Trophoblast cell (in vitro differentiated cells and primary cell): ENCODE results near the gene DNAH14.

ENCODE experiments used
- DNase-seq, 2 donors: peaks; one replicate each; pipeline ENCODE4 v3.0.0-alpha.2; 2016
- H2AFZ ChIP-seq: 2 replicates; pipeline ENCODE4 v1.6.1; 2013; ENCODE audit warnings: low read length, moderate library complexity, mild to moderate bottlenecking; ENCODE audit not compliant: insufficient read depth, poor library complexity
- H2AK5ac ChIP-seq: 2 replicates; pipeline ENCODE4 v1.6.1; 2013; ENCODE audit warnings: mild to moderate bottlenecking, low read length
- H2BK120ac ChIP-seq: 2 replicates; pipeline ENCODE4 v1.6.1; 2013; ENCODE audit warnings: low read length, mild to moderate bottlenecking, moderate library complexity; ENCODE audit not compliant: insufficient read depth, poor library complexity
- H2BK12ac ChIP-seq: 2 replicates; pipeline ENCODE4 v1.6.1; 2013; ENCODE audit warnings: mild to moderate bottlenecking, low read length, moderate library complexity
- H2BK5ac ChIP-seq: 2 replicates; pipeline ENCODE4 v1.6.1; 2013; ENCODE audit warnings: low read length, low read depth, moderate library complexity, mild to moderate bottlenecking; ENCODE audit not compliant: poor library complexity
- H3K14ac ChIP-seq: 2 replicates; pipeline ENCODE4 v1.6.1; 2013; ENCODE audit warnings: mild to moderate bottlenecking, low read length
- H3K18ac ChIP-seq: 2 replicates; pipeline ENCODE4 v1.6.1; 2013; ENCODE audit warnings: mild to moderate bottlenecking, low read length
- H3K23ac ChIP-seq: 2 replicates; pipeline ENCODE4 v1.6.1; 2013; ENCODE audit warnings: low read length
- H3K27ac ChIP-seq: 2 replicates; pipeline ENCODE4 v1.5.1; 2013; ENCODE audit warnings: low read depth, mild to moderate bottlenecking, inconsistent platforms, low read length, moderate library complexity
- H3K27me3 ChIP-seq: 2 replicates; pipeline ENCODE4 v1.6.1; 2013; ENCODE audit warnings: inconsistent platforms, mild to moderate bottlenecking, low read length, moderate library complexity; ENCODE audit not compliant: insufficient read depth
- H3K36me3 ChIP-seq, 2 experiments: 1 replicate in 1 of 2; 2 replicates in 1 of 2; pipeline ENCODE4 v1.6.1; 2013; ENCODE audit warnings: low read length in 2 of 2, mild to moderate bottlenecking in 2 of 2, moderate library complexity in 1 of 2; ENCODE audit not compliant: insufficient read depth in 2 of 2, control insufficient read depth in 1 of 2
- H3K4ac ChIP-seq: 2 replicates; pipeline ENCODE4 v1.6.1; 2013; ENCODE audit warnings: low read depth, mild to moderate bottlenecking, low read length, moderate library complexity
- H3K4me1 ChIP-seq, 2 experiments: 1 replicate in 1 of 2; 2 replicates in 1 of 2; pipeline ENCODE4 v1.6.1; 2013; ENCODE audit warnings: low read length in 2 of 2, mild to moderate bottlenecking in 2 of 2, moderate library complexity in 1 of 2; ENCODE audit not compliant: insufficient read depth in 2 of 2, control insufficient read depth in 1 of 2
- H3K4me2 ChIP-seq: 2 replicates; pipeline ENCODE4 v1.6.1; 2013; ENCODE audit warnings: inconsistent platforms, mild to moderate bottlenecking, low read length, moderate library complexity
- H3K4me3 ChIP-seq: 2 replicates; pipeline ENCODE4 v1.5.1; 2013; ENCODE audit warnings: mild to moderate bottlenecking, low read depth, low read length, inconsistent platforms
- H3K79me1 ChIP-seq: one replicate; pipeline ENCODE4 v1.6.1; 2013; ENCODE audit warnings: low read length
- H3K79me2 ChIP-seq: 2 replicates; pipeline ENCODE4 v1.6.1; 2013; ENCODE audit warnings: low read length, mild to moderate bottlenecking; ENCODE audit not compliant: control insufficient read depth, insufficient read depth, poor library complexity
- H3K9ac ChIP-seq: 2 replicates; pipeline ENCODE4 v1.6.1; 2013; ENCODE audit warnings: mild to moderate bottlenecking, low read length
- H3K9me3 ChIP-seq: 2 replicates; pipeline ENCODE4 v1.6.1; 2013; ENCODE audit warnings: low read depth, mild to moderate bottlenecking, control low read depth, inconsistent platforms, low read length; ENCODE audit not compliant: insufficient read depth
- H4K12ac ChIP-seq: 2 replicates; pipeline ENCODE4 v1.6.1; 2013; ENCODE audit warnings: low read depth, mild to moderate bottlenecking, low read length, moderate library complexity
- H4K8ac ChIP-seq: 2 replicates; pipeline ENCODE4 v1.6.1; 2013; ENCODE audit warnings: low read depth, mild to moderate bottlenecking, low read length, moderate library complexity
- H4K91ac ChIP-seq: one replicate; pipeline ENCODE4 v1.6.1; 2013; ENCODE audit warnings: low read depth, mild to moderate bottlenecking, low read length, moderate library complexity
- WGBS: extraction: QIAGEN DNeasy Blood & Tissue Kit; methylation state at CpG from one replicate; pipeline ENCODE4 v1.1.7; 2013; ENCODE audit warnings: missing lambda C conversion rate; ENCODE audit not compliant: insufficient read length, insufficient coverage; ENCODE audit errors: extremely low coverage; 5-methylcytosine and 5-hydroxymethylcytosine counted together

The DNAH14 gene

GRCh38 chr1:225446595-225446960 lies 517.1 kb downstream of the DNAH14 start:
- Histone ChIP-seq H2AFZ (no peak overlapping the region), H3K4ac (no peak overlapping the region), H2AK5ac (no peak overlapping the region), H3K14ac (peak overlapping the region; percentile 2), H3K79me1 (peaks cover 2% of the 10 kb centered on the region), H2BK12ac (no peak overlapping the region), H3K4me1 (peaks cover 20 to 21% of the 10 kb centered on the region in 2 experiments), H3K18ac (no peak overlapping the region), H3K27ac (no peak overlapping the region), H4K12ac (no peak overlapping the region), H3K27me3 (no peaks in the 10 kb centered on the region), H3K4me3 (no peak overlapping the region), H4K91ac (no peak overlapping the region), H3K4me2 (no peak overlapping the region), H3K9ac (no peak overlapping the region), H3K9me3 (no peaks in the 10 kb centered on the region), H3K36me3 (no peaks in the 10 kb centered on the region), H3K79me2 (no peaks in the 10 kb centered on the region), H3K23ac (no peak overlapping the region), H2BK120ac (no peak overlapping the region), H4K8ac (no peak overlapping the region), H2BK5ac (no peak overlapping the region)
- no peak for DNase-seq
- WGBS: no CpG with 5 or more reads among the region's 7 CpGs

- Histone ChIP-seq H2BK12ac (no peak overlapping the region), H3K4me2 (no peak overlapping the region), H3K27me3 (no peaks in the 10 kb centered on the region), H4K12ac (no peak overlapping the region), H3K23ac (no peak overlapping the region), H3K4ac (no peak overlapping the region), H3K36me3 (no peaks in the 10 kb centered on the region), H3K79me1 (peaks cover 2% of the 10 kb centered on the region), H3K79me2 (no peaks in the 10 kb centered on the region), H2BK5ac (no peak overlapping the region), H3K9ac (no peak overlapping the region), H3K27ac (no peak overlapping the region), H3K4me1 (peaks cover 20 to 25% of the 10 kb centered on the region in 2 experiments), H3K4me3 (no peak overlapping the region), H3K9me3 (no peaks in the 10 kb centered on the region), H3K14ac (no peak overlapping the region), H4K8ac (no peak overlapping the region), H2BK120ac (no peak overlapping the region), H3K18ac (no peak overlapping the region), H2AFZ (no peak overlapping the region), H2AK5ac (no peak overlapping the region), H4K91ac (no peak overlapping the region)
- no CpG with 5 or more reads among the region's 9 CpGs for WGBS
- no peak for DNase-seq
Measured at GRCh38 chr1:225446981-225447615, 517.6 kb downstream of the DNAH14 start.

GRCh38 chr1:225447650-225448089 lies 518.2 kb downstream of the DNAH14 start:
- DNase-seq: no peak
- peaks cover 2% of the 10 kb centered on the region for H3K79me1 ChIP-seq
- H2BK5ac ChIP-seq: no peak overlapping the region
- no peak overlapping the region for H3K18ac ChIP-seq
- no peak overlapping the region for H2BK120ac ChIP-seq
- H4K12ac ChIP-seq: no peak overlapping the region
- H3K4ac ChIP-seq: no peak overlapping the region
- no peaks in the 10 kb centered on the region for H3K79me2 ChIP-seq
- no peak overlapping the region for H3K14ac ChIP-seq
- peaks cover 20 to 25% of the 10 kb centered on the region in 2 experiments for H3K4me1 ChIP-seq
- no peak overlapping the region for H2AFZ ChIP-seq
- no peaks in the 10 kb centered on the region for H3K27me3 ChIP-seq
- H3K36me3 ChIP-seq: no peaks in the 10 kb centered on the region
- WGBS: no CpG with 5 or more reads among the region's 8 CpGs
- no peak overlapping the region for H3K23ac ChIP-seq
- H3K9ac ChIP-seq: no peak overlapping the region
- H2BK12ac ChIP-seq: peak overlapping the region; percentile 46
- no peaks in the 10 kb centered on the region for H3K9me3 ChIP-seq
- no peak overlapping the region for H4K8ac ChIP-seq
- no peak overlapping the region for H3K27ac ChIP-seq
- no peak overlapping the region for H3K4me3 ChIP-seq
- H3K4me2 ChIP-seq: no peak overlapping the region
- H2AK5ac ChIP-seq: no peak overlapping the region
- no peak overlapping the region for H4K91ac ChIP-seq

- H3K79me1 ChIP-seq: peaks cover 2% of the 10 kb centered on the region
- no CpG with 5 or more reads among the region's 9 CpGs for WGBS
- no peak overlapping the region for H3K4me3 ChIP-seq
- H2BK120ac ChIP-seq: no peak overlapping the region
- H3K36me3 ChIP-seq: no peaks in the 10 kb centered on the region
- H3K4ac ChIP-seq: no peak overlapping the region
- no peak overlapping the region for H4K91ac ChIP-seq
- H3K9me3 ChIP-seq: no peaks in the 10 kb centered on the region
- H3K27ac ChIP-seq: no peak overlapping the region
- peaks cover 20 to 25% of the 10 kb centered on the region in 2 experiments for H3K4me1 ChIP-seq
- no peak overlapping the region for H3K4me2 ChIP-seq
- H4K12ac ChIP-seq: no peak overlapping the region
- no peak overlapping the region for H2AFZ ChIP-seq
- H4K8ac ChIP-seq: no peak overlapping the region
- no peak overlapping the region for H2BK12ac ChIP-seq
- DNase-seq: no peak
- H3K18ac ChIP-seq: no peak overlapping the region
- no peak overlapping the region for H2AK5ac ChIP-seq
- H3K79me2 ChIP-seq: no peaks in the 10 kb centered on the region
- no peak overlapping the region for H3K9ac ChIP-seq
- no peak overlapping the region for H2BK5ac ChIP-seq
- H3K14ac ChIP-seq: no peak overlapping the region
- H3K23ac ChIP-seq: no peak overlapping the region
- H3K27me3 ChIP-seq: no peaks in the 10 kb centered on the region
Measured at GRCh38 chr1:225448146-225448805, 518.8 kb downstream of the DNAH14 start.
